ENCODE data around the gene USP3.

- TF ChIP-seq POLR2AphosphoS5 (IDR thresholded peaks at IDR 0.05) (no peak), CTCF (IDR thresholded peaks at IDR 0.05) (no peak), POLR2A (IDR thresholded peaks at IDR 0.05; ENCODE audit: low read depth) (no peak)
Observed at GRCh38 chr15:63478243-63478642, 26.1 kb upstream of the USP3 start.

All from esophagus muscularis mucosa (tissue), 3 donors.